ENCODE results near the gene NCF4.

The NCF4 gene

GRCh38 chr22:36860821-36861659 is at the start of gene NCF4:
Gene NCF4, plus strand, starts transcription at chr22:36861006. Its CDS starts 166 bp downstream, at chr22:36861172.
- DNase-seq: peak; percentile 35

- no peak for DNase-seq
Measured at GRCh38 chr22:36811094-36811800, 49.6 kb upstream of the NCF4 start.

GRCh38 chr22:36814801-36815200 is 46.0 kb upstream of the NCF4 start:
- DNase-seq: no peak

GRCh38 chr22:36815558-36816338 is 45.1 kb upstream of the NCF4 start:
- DNase-seq: no peak

- no peak for DNase-seq
Measured at GRCh38 chr22:36816339-36816635, 44.5 kb upstream of the NCF4 start.

GRCh38 chr22:36816636-36817524 is 43.9 kb upstream of the NCF4 start, which contains the start of gene PVALB:
Gene PVALB, minus strand, starts transcription at chr22:36817035. Its CDS starts 30 bp downstream, at chr22:36817005.
- no peak for DNase-seq

GRCh38 chr22:36817525-36817848 is 43.3 kb upstream of the NCF4 start:
- no peak for DNase-seq

- no peak for DNase-seq
Measured at GRCh38 chr22:36818010-36818642, 42.7 kb upstream of the NCF4 start.

GRCh38 chr22:36819112-36819511 is 41.7 kb upstream of the NCF4 start:
- no peak for DNase-seq

GRCh38 chr22:36822581-36822980 is 38.2 kb upstream of the NCF4 start:
- DNase-seq: no peak

- DNase-seq: no peak
Measured at GRCh38 chr22:36823186-36823839, 37.5 kb upstream of the NCF4 start.

GRCh38 chr22:36824655-36825054 is 36.2 kb upstream of the NCF4 start:
- DNase-seq: no peak

GRCh38 chr22:36826262-36826661 is 34.5 kb upstream of the NCF4 start:
- DNase-seq: no peak

- no peak for DNase-seq
Measured at GRCh38 chr22:36828815-36829214, 32.0 kb upstream of the NCF4 start.

GRCh38 chr22:36829370-36830002 is 31.3 kb upstream of the NCF4 start:
- DNase-seq: no peak

GRCh38 chr22:36830601-36831000 is 30.2 kb upstream of the NCF4 start:
- no peak for DNase-seq

GRCh38 chr22:36831206-36831605 is 29.6 kb upstream of the NCF4 start:
- DNase-seq: no peak

- DNase-seq: no peak
Measured at GRCh38 chr22:36831717-36832116, 29.1 kb upstream of the NCF4 start.

- no peak for DNase-seq
Measured at GRCh38 chr22:36833073-36833472, 27.7 kb upstream of the NCF4 start.

- no peak for DNase-seq
Measured at GRCh38 chr22:36835903-36836302, 24.9 kb upstream of the NCF4 start.
